HEK293T (cell line): Measurements from ENCODE around the gene ZMYM2.

Experiments used
- CTBP1 ChIP-seq: fragments of 450-650 bp; IDR thresholded peaks from 2 replicates; pipeline ENCODE4 v1.6.1; 2016; ENCODE audit warnings: borderline replicate concordance
- ELF4 ChIP-seq: fragments of 450-650 bp; IDR thresholded peaks from 2 replicates; pipeline ENCODE4 v1.6.1; 2017; ENCODE audit warnings: antibody characterized with exemption
- FOXK2 ChIP-seq: fragments of 450-650 bp; IDR thresholded peaks from 2 replicates; pipeline ENCODE4 v1.6.1; 2016; ENCODE audit warnings: mild to moderate bottlenecking
- FOXM1 ChIP-seq: fragments of 450-650 bp; IDR thresholded peaks from 2 replicates; pipeline ENCODE4 v1.6.1; 2017; ENCODE audit warnings: mild to moderate bottlenecking, borderline replicate concordance
- SP1 ChIP-seq: fragments of 450-650 bp; IDR thresholded peaks from 2 replicates; pipeline ENCODE4 v1.6.1; 2017
- TARDBP ChIP-seq: fragments of 450-650 bp; IDR thresholded peaks from 2 replicates; pipeline ENCODE4 v1.6.1; 2016

GRCh38 chr13:20106742-20107141 is 148.2 kb downstream of the ZMYM2 start:
- TF ChIP-seq TARDBP = no peak
- TF ChIP-seq SP1 = no peak
- no peak for TF ChIP-seq FOXM1
- no peak for TF ChIP-seq FOXK2
- TF ChIP-seq ELF4 = no peak
- no peak for TF ChIP-seq CTBP1
